Erythroblast (primary cell): ENCODE data around the gene NAT8L.

Experiments
- GATA1 ChIP-seq: IDR thresholded peaks from 2 replicates; pipeline ENCODE4 v1.6.1; 2011; ENCODE audit warnings: low read depth, mild to moderate bottlenecking, control low read depth, low read length, moderate library complexity
- POLR2A ChIP-seq: IDR thresholded peaks from 2 replicates; pipeline ENCODE4 v1.6.1; 2011; ENCODE audit warnings: mild to moderate bottlenecking, low read length

- TF ChIP-seq POLR2A (no peak), GATA1 (no peak)
Observed at GRCh38 chr4:2068198-2068470, 9.0 kb downstream of the NAT8L start.
